ENCODE results near the gene ASXL2. TPM values are rescaled to one million over a fixed set of nuclear protein-coding genes. Genes with fewer than 3 reads are reported as not detected.
A peak's percentile ranks its signal among the peaks of the same experiment; 100 is the strongest.

The ASXL2 gene
- total and polyA plus RNA-seq, 10 donors, result 2.0 to 51.3 (median 34.7) TPM

DNA sequence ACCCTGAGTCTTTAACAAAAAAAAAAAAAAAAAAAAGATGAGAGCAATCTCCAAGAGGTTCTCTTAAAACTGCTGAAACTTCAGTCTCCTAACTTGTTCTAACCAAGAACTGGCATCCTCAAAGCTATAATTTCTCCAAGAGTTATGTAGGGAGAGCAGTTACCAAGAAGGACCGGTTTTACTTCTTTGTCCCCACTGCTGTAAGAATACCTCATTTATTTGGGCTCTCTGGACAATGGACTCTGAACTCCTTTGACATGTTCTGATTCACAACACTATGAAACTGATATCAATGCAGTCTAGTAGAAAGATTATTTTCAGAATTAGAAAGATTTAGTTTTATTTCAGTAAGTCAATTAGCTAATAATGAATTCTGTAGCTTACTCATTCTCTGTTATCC lies 120.4 kb downstream of the ASXL2 start:
- no peak for DNase-seq
- WGBS, 5 donors, result 95 to 100% (median 97%) methylated on average over 1 of the region's 1 CpG
- Histone ChIP-seq H3K27me3 (replicated peaks in 1 of 7) (no peaks in the 10 kb centered on the region), H3K36me3 (peaks cover 0 to 91% (median 44%) of the 10 kb centered on the region in 6 donors), H3K4me1 (peaks cover 0 to 10% (median 0%) of the 10 kb centered on the region in 6 donors), H3K9me3 (no peaks in the 10 kb centered on the region), H3K27ac (no peak overlapping the region), H3K4me3 (no peak overlapping the region)
- TF ChIP-seq POLR2AphosphoS5 (IDR thresholded peaks at IDR 0.05) (no peak), CTCF (IDR thresholded peaks at IDR 0.05 in 8 of 11, conservative IDR thresholded peaks at IDR 0.05 in 3 of 11) (no peak), POLR2A (IDR thresholded peaks at IDR 0.05) (no peak)
- intact Hi-C loops (cut with DNase I; ENCODE audit: low total_unique reads), result no loop called here

- Histone ChIP-seq H3K27ac (peak overlapping the region in 6 of 8 donors; percentile 3 to 77 (median 66)), H3K36me3 (peaks cover 2 to 97% (median 56%) of the 10 kb centered on the region in 6 donors), H3K4me1 (peaks cover 0 to 10% (median 0%) of the 10 kb centered on the region in 6 donors), H3K27me3 (replicated peaks in 1 of 7) (no peaks in the 10 kb centered on the region), H3K9me3 (no peaks in the 10 kb centered on the region), H3K4me3 (peak overlapping the region in 1 of 8 donors; percentile 21)
- TF ChIP-seq POLR2A (IDR thresholded peaks at IDR 0.05) (no peak), POLR2AphosphoS5 (IDR thresholded peaks at IDR 0.05) (no peak)
- WGBS, 5 donors, result 52 to 74% (median 54%) methylated on average over 4 of the region's 4 CpGs
- no peak for DNase-seq
- intact Hi-C loops (cut with DNase I; ENCODE audit: low total_unique reads), result no loop called here
Measured at GRCh38 chr2:25756536-25756935, 121.8 kb downstream of the ASXL2 start.

DNA sequence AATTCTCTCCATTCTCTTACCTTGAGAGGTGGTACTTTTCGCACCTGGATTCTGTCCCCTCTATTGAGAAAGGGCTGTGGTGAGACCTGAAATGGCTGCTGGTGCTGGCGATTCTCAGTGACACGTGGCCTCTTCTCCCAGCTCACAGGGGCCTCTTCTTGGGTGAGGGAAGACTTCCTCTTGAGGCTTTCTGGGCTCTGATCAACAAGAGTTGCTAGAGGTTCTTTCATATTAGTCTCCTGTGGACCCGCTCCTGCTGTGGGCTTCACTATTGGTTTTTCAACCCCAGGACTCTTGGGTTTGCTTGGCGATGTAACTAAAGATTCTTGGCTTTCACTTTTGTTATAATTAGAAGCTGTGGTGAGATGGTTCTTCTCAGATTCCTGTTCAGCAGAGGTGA lies 128.6 kb downstream of the ASXL2 start:
- Histone ChIP-seq H3K27me3 (replicated peaks in 1 of 7) (no peaks in the 10 kb centered on the region), H3K9me3 (no peaks in the 10 kb centered on the region), H3K36me3 (peaks cover 6 to 99% (median 62%) of the 10 kb centered on the region in 6 donors), H3K27ac (peak overlapping the region in 3 of 8 donors; percentile 19 to 28 (median 26)), H3K4me3 (no peak overlapping the region), H3K4me1 (peaks cover 0 to 3% (median 0%) of the 10 kb centered on the region in 6 donors)
- intact Hi-C loops (cut with DNase I; ENCODE audit: low total_unique reads), result no loop called here
- DNase-seq, result no peak
- 67 to 84% (median 82%) methylated on average over 5 of the region's 5 CpGs for WGBS, 5 donors
- TF ChIP-seq CTCF (IDR thresholded peaks at IDR 0.05 in 8 of 11, conservative IDR thresholded peaks at IDR 0.05 in 3 of 11) (no peak), POLR2A (IDR thresholded peaks at IDR 0.05) (no peak), POLR2AphosphoS5 (IDR thresholded peaks at IDR 0.05) (no peak)

GRCh38 chr2:25744055-25744454 lies 134.2 kb downstream of the ASXL2 start:
- peak overlapping the region in 5 of 8 donors; percentile 39 to 79 (median 57) for H3K27ac ChIP-seq
- 89 to 97% (median 93%) methylated on average over 8 of the region's 8 CpGs for WGBS, 5 donors
- no peaks in the 10 kb centered on the region for H3K9me3 ChIP-seq
- no peak overlapping the region for H3K4me3 ChIP-seq
- H3K27me3 ChIP-seq (replicated peaks in 1 of 7), result no peaks in the 10 kb centered on the region
- DNase-seq, result no peak
- intact Hi-C loops (cut with DNase I; ENCODE audit: low total_unique reads), result no loop called here
- no peak for TF ChIP-seq POLR2AphosphoS5 (IDR thresholded peaks at IDR 0.05)
- no peak for TF ChIP-seq POLR2A (IDR thresholded peaks at IDR 0.05)
- TF ChIP-seq CTCF (IDR thresholded peaks at IDR 0.05 in 8 of 11, conservative IDR thresholded peaks at IDR 0.05 in 3 of 11), result no peak
- H3K36me3 ChIP-seq, result peaks cover 4 to 94% (median 40%) of the 10 kb centered on the region in 6 donors
- H3K4me1 ChIP-seq, result peaks cover 0 to 37% (median 19%) of the 10 kb centered on the region in 6 donors

All from spleen (tissue), 11 donors.